NB4 (cell line): ENCODE data around the gene RELA.

Source experiments
- CTCF ChIP-seq: IDR thresholded peaks from one replicate; pipeline ENCODE4 v1.5.1; 2012; ENCODE audit warnings: low read depth, low read length
- POLR2A ChIP-seq: IDR thresholded peaks from 2 replicates; pipeline ENCODE4 v1.6.1; 2011; ENCODE audit warnings: mild to moderate bottlenecking; ENCODE audit not compliant: insufficient read length; ENCODE audit errors: extremely low read depth

GRCh38 chr11:65699306-65699705 lies 36.6 kb upstream of the RELA start:
- TF ChIP-seq CTCF (no peak), POLR2A (no peak)
